ENCODE results near the gene RHOF. TPM values are rescaled to one million over a fixed set of nuclear protein-coding genes. Genes with fewer than 3 reads are reported as not detected.

RHOF gene
- total RNA-seq, 2 donors from 2014 or later = 31.0 to 35.6 TPM

DNA sequence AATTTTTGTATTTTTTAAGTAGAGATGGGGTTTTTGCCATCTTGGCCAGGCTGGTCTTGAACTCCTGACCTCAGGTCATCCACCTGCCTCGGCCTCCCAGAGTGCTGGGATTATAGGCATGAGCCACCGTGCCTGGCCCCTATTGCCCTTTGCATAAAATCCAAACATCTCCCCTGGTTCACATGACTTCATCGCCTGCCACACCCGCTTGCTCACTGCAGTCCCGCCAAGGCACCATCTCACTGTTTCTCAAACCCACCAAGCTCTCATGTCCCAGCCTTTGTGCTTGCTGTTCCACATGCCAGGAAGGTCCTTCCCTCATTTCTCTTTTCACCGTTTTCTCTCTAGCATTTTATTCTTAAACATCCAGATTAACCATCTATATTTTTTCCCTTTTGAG lies 9.7 kb downstream of the RHOF start:
- H3K9me3 Mint-ChIP-seq = no peaks in the 10 kb centered on the region
- H3K36me3 ChIP-seq (ENCODE audit: control insufficient read depth, insufficient read depth, low read length) = peaks cover 19% of the 10 kb centered on the region
- DNase-seq = no peak
- H3K4me3 ChIP-seq (ENCODE audit: low read length) = no peak overlapping the region
- no peak overlapping the region for H3K27ac Mint-ChIP-seq
- no peaks in the 10 kb centered on the region for H3K9me3 ChIP-seq (ENCODE audit: control insufficient read depth, low read length)
- H3K4me3 Mint-ChIP-seq = no peak overlapping the region
- no peak overlapping the region for H3K27ac ChIP-seq (ENCODE audit: low read depth, low read length)
- 95% methylated on average over 6 of the region's 6 CpGs for WGBS, 2 experiments (ENCODE audit: insufficient coverage in 1 of 2, insufficient read length in 1 of 2)
- H3K4me1 Mint-ChIP-seq = peaks cover 11% of the 10 kb centered on the region
- H3K9ac ChIP-seq (ENCODE audit: extremely low read depth, low read length, poor library complexity, severe bottlenecking) = no peak overlapping the region
- H3K27me3 Mint-ChIP-seq (ENCODE audit: insufficient read depth) = no peaks in the 10 kb centered on the region
- peaks cover 7% of the 10 kb centered on the region for H3K4me1 ChIP-seq (ENCODE audit: control insufficient read depth, insufficient read depth, low read length)
- TF ChIP-seq, protein P1, sequence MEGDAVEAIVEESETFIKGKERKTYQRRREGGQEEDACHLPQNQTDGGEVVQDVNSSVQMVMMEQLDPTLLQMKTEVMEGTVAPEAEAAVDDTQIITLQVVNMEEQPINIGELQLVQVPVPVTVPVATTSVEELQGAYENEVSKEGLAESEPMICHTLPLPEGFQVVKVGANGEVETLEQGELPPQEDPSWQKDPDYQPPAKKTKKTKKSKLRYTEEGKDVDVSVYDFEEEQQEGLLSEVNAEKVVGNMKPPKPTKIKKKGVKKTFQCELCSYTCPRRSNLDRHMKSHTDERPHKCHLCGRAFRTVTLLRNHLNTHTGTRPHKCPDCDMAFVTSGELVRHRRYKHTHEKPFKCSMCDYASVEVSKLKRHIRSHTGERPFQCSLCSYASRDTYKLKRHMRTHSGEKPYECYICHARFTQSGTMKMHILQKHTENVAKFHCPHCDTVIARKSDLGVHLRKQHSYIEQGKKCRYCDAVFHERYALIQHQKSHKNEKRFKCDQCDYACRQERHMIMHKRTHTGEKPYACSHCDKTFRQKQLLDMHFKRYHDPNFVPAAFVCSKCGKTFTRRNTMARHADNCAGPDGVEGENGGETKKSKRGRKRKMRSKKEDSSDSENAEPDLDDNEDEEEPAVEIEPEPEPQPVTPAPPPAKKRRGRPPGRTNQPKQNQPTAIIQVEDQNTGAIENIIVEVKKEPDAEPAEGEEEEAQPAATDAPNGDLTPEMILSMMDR (conservative IDR thresholded peaks at IDR 0.05) = no peak
- H3K36me3 Mint-ChIP-seq (ENCODE audit: low read depth) = peaks cover 28% of the 10 kb centered on the region
- no peaks in the 10 kb centered on the region for H3K27me3 ChIP-seq (ENCODE audit: control insufficient read depth, insufficient read depth, low read length, poor library complexity, severe bottlenecking)

DNA sequence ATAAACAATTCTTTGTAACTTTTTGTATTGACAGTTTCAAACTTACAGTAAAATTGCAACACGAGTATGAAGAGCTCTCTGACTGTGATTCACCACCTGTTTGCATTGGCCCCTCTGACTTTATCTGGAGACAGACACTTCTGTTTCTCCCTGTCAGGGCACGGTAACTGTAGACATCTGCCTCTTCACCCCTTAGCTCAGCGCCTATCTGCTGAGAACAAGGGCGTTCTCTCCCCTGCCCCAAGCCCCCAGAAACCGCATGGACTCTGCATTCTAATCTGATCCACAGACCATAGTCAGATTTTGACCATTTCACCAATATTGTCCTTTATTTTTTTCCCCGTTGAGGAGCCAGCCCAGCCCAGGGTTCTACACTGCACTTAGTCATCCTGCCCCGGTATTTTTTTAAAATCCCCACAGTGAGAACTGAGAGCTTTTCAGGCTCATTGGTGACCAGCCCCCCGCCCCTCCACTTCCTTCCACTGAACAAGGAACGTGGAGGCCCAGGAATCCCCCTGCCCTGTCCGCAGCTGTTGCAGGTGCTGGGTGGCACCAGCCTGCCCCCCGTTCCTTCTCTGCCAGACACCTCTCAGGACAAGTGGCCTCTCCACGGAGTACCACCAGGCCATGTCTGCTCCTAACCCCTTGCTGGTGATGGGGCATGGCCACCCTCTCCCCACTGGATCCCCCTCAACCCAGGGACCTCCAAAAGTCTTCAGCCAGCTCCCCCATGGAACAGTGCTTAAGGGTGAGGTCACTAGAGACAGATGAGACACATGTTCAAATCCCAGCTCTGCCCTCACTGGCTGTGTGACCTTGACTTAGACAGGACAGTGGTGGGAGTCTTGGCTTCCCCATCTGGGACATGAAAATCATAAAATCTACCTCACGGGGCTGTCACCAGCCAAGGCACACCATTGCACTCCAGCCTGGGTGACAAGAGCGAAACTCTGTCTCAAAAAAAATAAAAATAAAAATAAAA lies 11.2 kb downstream of the RHOF start:
- 61 to 78% methylated on average over 9 to 13 of the region's 14 CpGs for WGBS, 2 experiments (ENCODE audit: insufficient coverage in 1 of 2, insufficient read length in 1 of 2)
- Mint-ChIP-seq H3K27ac (peak overlapping the region; percentile 67), H3K9me3 (no peaks in the 10 kb centered on the region), H3K4me1 (peaks cover 11% of the 10 kb centered on the region), H3K36me3 (ENCODE audit: low read depth) (peaks cover 31% of the 10 kb centered on the region), H3K4me3 (no peak overlapping the region), H3K27me3 (ENCODE audit: insufficient read depth) (no peaks in the 10 kb centered on the region)
- Histone ChIP-seq H3K27me3 (ENCODE audit: control insufficient read depth, insufficient read depth, low read length, poor library complexity, severe bottlenecking) (no peaks in the 10 kb centered on the region), H3K4me1 (ENCODE audit: control insufficient read depth, insufficient read depth, low read length) (peaks cover 7% of the 10 kb centered on the region), H3K36me3 (ENCODE audit: control insufficient read depth, insufficient read depth, low read length) (peaks cover 25% of the 10 kb centered on the region), H3K9me3 (ENCODE audit: control insufficient read depth, low read length) (no peaks in the 10 kb centered on the region), H3K9ac (ENCODE audit: extremely low read depth, low read length, poor library complexity, severe bottlenecking) (no peak overlapping the region), H3K4me3 (ENCODE audit: low read length) (no peak overlapping the region), H3K27ac (ENCODE audit: low read depth, low read length) (no peak overlapping the region)
- TF ChIP-seq, protein P1 (conservative IDR thresholded peaks at IDR 0.05) = no peak
- peak; percentile 49 for DNase-seq

DNA sequence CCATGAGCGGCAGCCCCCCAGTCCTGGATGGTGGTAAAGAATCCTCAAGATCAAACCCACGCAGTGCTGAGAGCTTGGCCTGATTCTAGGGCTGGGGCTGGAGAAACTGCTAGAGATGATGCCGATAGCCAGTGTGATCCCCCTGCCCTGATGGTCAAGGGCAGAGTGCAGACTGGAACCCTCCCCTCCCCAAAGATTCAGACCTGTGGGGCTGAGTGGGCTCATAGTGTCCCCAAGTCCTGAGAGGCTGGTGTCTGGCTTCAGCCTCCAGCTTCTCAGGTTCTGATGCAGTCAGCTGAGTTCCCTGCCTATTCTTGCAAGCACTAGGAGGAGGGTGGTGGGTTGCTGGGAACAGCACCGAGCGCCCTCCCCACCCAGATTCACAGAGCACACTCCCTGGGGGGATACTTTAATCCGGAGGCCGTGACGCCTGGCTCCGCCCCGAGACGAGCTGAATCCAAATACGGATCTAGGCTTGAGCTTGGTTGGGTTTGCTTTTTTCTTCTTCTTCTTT lies 11.9 kb downstream of the RHOF start:
- no peak overlapping the region for H3K4me3 ChIP-seq (ENCODE audit: low read length)
- H3K4me1 ChIP-seq (ENCODE audit: control insufficient read depth, insufficient read depth, low read length) = peaks cover 7% of the 10 kb centered on the region
- no peak overlapping the region for H3K27ac ChIP-seq (ENCODE audit: low read depth, low read length)
- no peak overlapping the region for H3K27ac Mint-ChIP-seq
- no peak overlapping the region for H3K4me3 Mint-ChIP-seq
- H3K36me3 ChIP-seq (ENCODE audit: control insufficient read depth, insufficient read depth, low read length) = peaks cover 27% of the 10 kb centered on the region
- WGBS, 2 experiments (ENCODE audit: insufficient coverage in 1 of 2, insufficient read length in 1 of 2) = 63 to 83% methylated on average over 3 to 10 of the region's 12 CpGs
- peak; percentile 56 for DNase-seq
- H3K27me3 Mint-ChIP-seq (ENCODE audit: insufficient read depth) = no peaks in the 10 kb centered on the region
- TF ChIP-seq, protein P1 (conservative IDR thresholded peaks at IDR 0.05) = no peak
- H3K9ac ChIP-seq (ENCODE audit: extremely low read depth, low read length, poor library complexity, severe bottlenecking) = no peak overlapping the region
- no peaks in the 10 kb centered on the region for H3K9me3 ChIP-seq (ENCODE audit: control insufficient read depth, low read length)
- peaks cover 11% of the 10 kb centered on the region for H3K4me1 Mint-ChIP-seq
- no peaks in the 10 kb centered on the region for H3K9me3 Mint-ChIP-seq
- peaks cover 28% of the 10 kb centered on the region for H3K36me3 Mint-ChIP-seq (ENCODE audit: low read depth)
- no peaks in the 10 kb centered on the region for H3K27me3 ChIP-seq (ENCODE audit: control insufficient read depth, insufficient read depth, low read length, poor library complexity, severe bottlenecking)

Data from endodermal cell (in vitro differentiated cells).